ENCODE measurements around the gene ABCC1.
"Not testable (repeated sequence)": the region's sequence is repeated elsewhere in the genome, so short reads cannot be mapped to it uniquely, and the experiment has no call there.

Gene ABCC1

DNA sequence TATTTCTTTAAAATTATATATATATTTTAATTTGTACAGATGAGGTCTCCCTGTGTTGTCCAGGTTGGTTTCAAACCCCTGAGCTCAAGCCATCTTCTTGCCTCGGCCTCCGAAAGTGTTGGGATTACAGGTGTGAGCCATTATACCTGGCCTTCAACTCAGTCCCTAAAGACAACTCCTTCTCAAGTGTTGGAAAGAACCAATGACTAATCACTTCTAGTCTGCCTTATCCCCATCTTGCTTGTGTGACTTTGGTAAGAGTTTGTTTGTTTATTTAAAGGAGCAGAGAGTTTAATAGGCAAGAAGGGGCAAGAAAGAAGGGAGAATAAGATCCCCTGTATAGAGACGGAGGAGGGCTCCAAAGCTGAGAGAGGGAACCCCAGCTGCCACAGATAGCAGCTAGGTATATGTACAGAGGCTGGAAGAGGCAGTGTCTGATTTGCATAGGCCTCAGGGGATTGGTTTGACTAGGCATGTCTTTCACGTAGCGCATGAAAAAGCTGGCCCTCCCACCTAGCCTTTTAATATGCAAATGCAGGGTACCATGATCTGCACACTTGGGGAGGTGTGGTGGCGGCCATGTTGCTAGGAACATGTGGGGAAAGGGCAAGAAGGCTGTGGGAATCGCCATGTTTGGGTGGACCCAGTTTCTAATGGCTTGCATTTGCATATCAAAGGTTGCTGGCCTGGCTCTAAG is 21.5 kb downstream of the ABCC1 start:
- no peak for DNase-seq

DNA sequence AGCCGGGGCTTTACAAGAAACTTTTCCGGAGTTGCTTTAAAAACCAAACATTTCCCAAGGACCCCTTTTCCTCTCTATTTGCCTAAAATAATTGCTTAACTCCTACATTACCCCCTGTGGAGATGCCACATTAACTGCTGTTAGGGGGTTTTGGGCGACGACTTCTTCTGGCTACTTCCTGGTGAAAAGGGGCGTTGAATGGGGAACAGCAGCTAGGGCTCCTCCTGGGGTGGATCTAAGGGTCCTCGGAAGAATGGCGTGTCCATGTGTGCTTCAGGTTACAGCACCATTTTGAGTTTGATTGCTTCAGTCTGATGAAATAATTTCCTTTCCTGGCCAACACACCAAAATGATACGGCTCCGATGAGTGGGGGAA is 22.0 kb downstream of the ABCC1 start:
- no peak for DNase-seq

DNA sequence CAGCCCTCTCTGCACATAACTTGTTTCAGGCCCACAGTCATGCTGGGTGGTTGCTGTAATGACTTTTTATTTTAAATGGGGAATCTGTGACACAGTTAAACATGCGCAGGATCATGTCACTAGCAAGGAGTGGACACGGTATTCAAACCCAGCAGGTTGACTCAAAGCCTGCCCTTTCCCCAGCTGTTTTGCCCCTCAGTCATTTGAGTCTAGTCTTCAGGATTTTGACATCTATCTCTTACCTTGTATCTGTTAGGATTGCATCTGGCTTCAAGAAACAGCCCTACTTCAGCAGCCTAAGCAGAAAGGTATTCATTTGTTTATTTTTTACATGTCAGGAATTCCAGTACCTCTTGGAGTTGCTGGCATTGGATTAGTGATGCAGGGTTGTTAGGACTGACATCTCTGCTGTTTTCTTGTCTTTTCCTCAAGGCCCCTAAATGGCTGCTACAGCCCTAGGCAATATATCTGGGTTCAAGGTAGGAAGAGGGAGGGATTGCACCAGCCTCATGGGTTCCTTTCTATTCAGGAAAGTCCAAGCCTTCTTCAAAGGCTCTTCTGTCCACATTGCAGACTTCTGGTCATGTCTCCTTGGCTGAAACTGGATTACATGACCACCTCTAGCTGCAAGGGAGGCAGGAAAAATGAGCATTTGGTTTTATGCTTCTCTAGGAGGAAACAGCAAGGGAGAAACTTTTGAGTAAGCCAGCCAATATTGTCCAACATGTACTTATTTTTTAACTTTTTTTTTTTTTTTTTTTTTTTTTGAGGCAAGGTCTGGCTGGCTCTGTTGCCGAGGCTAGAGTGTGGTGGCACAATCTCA is 22.8 kb downstream of the ABCC1 start:
- DNase-seq = no peak

DNA sequence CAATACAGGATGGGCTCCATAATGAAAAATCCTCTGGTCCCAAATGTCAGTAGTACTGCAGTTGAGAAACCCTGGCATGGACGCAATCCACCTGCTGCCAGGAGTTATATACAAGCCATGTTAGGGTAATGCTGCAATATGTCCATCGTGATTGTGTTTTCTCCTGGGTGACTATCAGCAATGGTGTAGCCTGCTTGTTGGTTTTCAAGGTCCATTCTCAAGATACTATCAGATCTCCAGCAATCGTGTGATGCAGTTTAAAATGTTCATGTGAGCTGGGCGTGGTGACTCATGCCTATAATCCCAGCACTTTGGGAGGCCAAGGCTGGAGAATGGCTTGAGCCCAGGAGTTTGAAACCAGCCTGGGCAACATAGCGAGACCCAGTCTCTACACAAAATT is 24.0 kb downstream of the ABCC1 start:
- no peak for DNase-seq

DNA sequence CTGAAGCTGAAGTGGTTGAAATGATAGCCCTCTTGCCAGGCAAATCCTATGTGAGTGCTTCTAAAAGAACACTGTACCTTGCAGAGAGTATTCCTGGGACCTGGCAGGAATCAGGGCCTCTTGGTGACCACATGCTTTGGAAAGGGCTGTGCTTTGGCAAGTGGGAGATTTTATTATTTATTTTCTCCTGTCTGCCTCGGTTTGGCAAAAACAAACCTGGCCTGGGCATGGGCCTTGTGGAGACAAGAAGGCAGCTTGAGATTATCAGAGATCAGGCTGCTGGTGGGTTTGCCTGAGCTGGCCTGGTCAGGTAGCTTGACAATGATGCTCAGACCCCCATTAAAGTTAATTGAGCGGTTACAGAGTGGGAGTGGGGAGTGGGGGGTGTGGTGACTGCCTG is 24.6 kb downstream of the ABCC1 start:
- DNase-seq = no peak

DNA sequence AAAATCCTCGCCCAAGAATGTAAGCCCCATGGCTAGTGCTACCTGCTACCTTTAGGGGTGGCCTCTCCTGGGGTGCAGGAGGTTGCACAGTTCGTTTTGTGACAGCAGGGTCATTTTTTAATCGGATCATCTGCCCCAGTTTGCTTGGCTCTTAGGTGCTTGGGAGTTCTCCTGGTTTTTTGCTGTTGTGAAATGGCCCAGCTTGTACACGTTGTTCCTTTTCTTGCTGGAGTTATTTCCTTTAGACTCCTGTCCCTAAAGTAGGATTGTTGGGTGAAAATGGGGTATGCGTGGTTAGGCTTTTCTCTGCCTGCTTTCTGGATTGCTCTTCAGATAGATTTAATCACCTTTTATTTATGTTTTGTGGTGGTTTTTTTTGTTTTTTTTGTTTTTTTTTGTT is 25.8 kb downstream of the ABCC1 start:
- DNase-seq = no peak

DNA sequence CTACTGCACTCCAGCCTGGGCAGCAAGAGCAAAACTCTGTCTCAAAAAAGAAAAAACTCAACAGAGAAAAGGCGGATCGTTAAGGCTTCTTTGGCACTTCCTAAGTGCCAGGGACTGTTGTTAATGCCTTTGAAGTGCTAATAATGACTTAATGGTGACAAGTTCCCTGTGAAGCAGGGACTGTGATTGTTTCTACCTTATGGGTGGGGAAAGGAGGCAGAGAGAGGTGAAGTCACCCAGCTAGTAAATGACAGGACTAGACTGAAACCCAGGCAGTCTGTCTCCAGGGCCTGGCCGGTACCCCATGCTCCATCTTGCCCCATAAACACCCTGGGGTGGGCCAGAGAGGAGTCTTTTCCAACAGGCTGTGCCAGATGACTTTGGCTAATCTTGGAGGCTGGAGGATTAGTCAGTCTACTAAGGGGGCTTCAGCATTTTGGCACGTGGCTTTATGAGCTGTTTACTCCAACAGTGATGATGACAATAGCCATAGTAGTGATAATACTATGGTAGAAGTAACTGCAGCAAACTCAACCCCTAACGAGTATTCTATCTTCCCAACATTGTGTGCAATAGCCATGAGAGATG is 26.9 kb downstream of the ABCC1 start:
- no peak for DNase-seq

DNA sequence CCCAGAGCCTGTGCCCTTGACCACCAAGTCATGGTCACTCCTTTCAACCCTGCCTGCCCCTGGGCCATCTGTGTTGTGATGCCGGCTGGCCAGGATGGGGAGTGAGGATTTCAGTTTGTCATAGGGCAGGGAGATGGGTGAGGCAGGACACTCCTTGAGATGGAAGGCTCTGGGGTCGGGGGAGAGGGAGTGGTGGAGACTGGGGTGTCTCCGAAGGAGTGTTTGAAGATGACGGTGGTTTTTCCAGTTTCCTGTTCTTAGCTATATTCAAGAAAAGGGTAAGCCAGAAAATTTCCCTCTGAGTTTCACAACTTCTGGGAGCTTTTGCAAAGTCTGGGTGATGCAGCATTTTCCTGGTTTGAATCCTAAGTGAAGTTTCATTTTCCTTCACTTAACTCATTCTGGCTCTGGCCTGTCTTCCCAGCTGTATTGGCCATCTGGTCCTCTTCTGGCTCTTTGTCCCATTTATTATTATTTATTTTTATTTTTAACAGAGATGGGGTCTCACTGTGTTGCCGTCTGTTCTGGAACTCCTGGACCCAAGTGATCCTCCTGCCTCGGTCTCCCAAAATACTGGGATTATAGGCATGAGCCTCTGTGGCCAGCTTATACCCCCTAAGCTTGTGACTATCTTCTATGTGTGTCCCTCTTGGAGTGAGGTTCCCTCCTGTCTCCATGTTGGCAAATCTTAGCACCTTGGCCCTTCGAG is 27.7 kb downstream of the ABCC1 start:
- DNase-seq = no peak

DNA sequence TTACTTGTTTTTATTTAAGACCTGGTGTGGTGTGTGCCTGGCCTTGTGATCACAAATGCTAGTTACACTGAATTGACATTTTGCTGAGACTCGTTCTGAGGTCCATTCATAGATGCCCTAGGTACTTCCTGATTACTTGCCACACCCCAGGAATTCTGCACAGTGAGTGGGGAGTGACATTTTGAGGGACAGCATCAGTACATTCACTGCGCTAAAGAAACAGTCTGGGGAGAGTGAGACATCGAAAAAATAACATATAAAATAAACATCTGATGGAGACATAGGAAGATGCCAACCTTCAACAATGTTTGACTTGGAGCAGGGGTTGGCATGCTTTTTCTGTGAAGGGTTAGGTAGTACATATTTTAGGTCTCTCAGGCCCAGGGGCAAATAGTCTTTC is 30.4 kb downstream of the ABCC1 start:
- DNase-seq = no peak

DNA sequence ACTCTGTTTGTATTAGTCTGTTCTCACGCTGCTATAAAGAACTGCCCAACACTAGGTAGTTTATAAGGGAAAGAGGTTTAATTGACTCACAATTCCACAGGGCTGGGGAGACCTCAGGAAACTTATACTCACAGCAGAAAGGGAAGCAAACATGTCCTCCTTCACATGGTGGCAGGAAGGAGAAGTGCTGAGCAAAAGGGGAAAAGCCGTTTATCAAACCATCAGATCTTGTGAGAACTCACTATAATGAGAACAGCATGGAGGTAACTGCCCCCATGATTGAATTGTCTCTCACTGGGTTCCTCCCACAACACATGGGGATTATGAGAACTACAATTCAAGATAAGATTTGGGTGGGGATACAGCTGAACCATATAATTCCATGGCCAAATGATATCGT is 30.9 kb downstream of the ABCC1 start:
- DNase-seq = no peak

DNA sequence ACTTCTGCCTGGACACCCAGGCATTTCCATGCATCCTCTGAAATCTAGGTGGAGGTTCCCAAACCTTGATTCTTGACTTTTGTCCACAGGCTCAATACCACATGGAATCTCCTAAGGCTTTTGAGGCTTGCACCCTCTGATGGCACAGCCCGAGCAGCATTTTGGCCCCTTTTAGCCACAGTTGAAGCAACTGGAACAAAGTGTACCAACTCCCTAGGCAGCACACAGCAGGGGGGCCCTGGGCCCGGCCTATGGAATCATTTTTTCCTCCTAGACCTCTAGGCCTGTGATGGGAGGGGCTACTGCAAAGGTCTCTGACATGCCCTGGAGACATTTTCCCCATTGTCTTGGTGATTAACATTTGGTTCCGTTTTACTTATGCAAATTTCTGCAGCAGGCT is 32.0 kb downstream of the ABCC1 start:
- DNase-seq = no peak

DNA sequence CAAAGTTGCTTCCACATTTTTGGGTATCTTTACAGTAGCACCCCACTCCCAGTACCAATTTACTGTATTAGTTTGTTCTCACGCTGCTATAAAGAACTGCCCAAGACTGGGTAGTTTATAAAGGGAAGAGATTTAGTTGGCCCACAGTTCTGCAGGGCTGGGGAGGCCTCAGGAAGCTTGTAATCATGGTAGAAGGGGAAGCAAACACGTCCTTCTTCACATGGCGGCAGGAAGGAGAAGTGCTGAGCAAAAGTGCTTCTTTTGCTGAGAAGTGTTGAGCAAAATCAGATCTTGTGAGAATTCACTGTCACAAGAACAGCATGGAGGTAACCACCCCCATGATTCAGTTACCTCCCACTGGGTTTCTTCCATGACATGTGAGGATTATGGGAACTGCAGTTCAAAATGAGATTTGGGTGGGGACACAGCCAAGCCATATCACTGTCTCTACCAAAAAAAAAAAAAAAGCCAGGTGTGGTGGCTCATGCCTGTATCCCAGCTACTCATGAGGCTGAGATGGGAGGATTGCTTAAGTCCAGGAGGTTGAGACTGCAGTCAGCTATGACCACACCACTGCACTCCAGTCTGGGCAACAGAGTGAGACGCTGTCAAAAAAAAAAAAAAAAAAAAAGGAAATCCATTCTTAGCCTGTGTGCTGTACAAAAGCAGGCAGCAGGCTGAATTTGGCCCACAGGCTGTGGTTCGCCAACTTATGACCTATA is 32.9 kb downstream of the ABCC1 start:
- not testable (repeated sequence) for DNase-seq

DNA sequence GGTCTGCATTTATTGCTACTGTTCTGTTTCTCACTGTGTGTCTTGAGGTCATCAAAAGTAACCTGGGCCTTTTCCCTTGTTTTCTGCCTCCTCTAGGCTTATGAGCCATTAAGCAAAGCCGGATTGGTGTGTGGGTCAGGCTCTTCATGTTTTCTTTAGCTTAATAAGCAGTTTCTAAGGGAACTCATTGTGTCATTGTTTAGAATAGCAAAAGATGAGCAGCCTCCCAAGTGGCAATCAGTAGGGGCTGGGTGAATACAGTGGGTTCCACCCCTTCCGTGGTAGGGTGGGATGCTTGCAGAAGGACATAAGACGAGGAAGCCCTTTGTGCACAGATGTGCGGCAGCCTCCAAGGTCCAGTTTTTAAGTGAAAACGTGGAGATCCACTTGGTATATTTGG is 34.5 kb downstream of the ABCC1 start:
- DNase-seq = no peak

DNA sequence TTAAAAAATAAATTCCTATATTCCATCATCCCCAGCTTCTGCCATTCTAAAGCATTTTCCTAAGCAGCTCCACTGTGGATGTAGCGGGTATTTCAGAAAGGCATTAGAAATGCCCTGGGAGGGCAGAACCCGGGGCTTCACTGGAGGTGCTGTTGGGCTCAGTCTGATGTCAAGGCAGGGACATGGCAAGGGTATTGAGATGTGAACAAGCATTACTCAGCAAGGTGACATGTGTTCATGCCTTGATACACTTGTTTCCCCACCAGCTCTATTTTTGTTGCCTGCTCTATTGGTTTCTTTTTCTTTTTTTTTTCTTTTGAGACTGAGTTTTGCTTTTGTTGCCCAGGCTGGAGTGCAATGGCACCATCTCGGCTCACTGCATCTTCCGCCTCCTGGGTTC is 35.7 kb downstream of the ABCC1 start:
- DNase-seq = no peak

DNA sequence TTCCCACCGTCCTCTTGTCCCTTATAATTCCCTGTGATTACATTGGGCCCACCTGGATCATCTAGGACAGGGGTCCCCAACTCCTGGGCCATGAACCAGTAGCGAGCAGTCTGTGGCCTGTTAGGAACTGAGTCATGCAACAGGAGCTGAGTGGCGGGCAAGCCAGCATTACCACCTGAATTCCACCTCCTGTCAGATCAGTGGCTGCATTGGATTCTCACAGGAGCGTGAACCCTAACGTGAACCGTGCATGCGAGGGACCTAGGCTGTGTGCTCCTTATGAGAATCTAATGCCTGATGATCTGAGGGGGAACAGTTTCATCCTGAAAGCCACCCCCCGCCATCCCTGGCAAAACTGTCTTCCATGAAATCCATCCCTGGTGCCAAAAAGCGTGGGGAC is 36.8 kb downstream of the ABCC1 start:
- no peak for DNase-seq

DNA sequence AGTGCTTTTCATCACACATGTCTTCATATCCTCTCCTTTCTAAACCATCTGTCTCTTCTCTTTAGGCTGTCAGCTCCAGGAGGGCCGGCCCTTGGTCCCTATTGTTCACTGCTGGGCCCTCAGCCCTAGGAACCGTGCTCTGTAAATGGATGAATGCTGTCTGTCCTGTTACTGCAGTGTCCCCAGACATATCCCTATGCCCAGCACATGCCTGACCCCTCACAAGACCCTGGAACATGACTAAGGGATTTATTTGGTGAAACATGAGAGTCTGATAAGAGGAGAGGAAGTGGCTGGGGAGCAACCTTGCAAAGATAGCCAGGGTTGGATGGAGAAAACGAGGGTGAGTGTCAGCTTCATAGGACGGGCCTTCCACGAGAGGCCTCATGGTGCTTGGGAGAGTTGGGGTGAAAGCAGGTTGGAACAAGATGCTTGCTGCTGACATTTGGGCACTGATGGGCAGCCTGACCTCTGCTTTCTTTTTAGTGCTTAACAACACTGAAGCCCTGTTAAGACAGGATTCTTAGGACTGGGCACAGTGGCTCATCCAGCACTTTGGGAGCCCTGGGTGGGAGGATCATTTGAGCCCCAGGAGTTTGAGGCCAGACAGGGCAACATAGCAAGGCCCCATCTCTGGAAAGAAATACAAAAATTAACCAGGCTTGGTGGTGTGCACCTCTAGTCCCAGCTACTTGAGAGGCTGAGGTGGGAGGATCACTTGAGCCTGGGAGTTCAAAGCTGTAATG is 39.0 kb downstream of the ABCC1 start:
- DNase-seq = no peak

DNA sequence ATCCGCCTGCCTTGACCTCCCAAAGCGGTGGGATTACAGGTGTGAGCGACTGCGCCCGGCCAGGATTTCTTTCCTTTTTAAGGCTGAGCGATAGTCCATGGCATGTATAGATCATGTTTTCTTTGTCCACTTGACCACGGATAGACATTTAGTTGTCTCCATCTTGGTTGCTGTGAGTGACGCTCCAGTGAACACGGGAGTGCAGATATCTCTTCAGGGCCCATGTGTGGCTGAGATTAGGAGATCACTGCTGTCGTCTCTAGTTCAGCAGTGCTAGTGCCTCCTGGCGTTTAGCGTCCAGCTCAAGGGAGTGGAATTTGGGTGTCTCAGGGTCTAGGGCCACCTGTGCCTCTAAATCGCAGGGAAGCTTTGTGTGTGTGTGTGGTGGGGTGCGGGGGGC is 41.5 kb downstream of the ABCC1 start:
- DNase-seq = no peak

DNA sequence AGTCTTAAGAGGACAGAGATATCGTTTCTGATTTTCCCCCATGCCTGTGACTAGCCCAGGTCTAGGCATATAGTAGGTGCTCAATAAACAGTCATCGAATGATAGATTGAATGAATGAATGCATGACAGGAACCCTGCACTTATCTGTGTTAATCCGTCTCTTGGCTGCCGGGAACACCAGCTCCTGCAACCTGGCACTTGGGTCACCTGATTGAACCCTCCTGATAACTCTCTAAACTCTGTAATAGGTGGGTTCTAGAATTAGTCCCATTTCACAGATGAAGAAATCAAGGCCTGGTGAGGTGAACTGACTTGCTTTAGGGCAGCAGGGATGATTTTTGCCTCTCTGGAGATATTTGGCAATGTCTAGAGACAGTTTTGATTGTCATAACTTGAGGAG is 43.7 kb downstream of the ABCC1 start:
- no peak for DNase-seq

DNA sequence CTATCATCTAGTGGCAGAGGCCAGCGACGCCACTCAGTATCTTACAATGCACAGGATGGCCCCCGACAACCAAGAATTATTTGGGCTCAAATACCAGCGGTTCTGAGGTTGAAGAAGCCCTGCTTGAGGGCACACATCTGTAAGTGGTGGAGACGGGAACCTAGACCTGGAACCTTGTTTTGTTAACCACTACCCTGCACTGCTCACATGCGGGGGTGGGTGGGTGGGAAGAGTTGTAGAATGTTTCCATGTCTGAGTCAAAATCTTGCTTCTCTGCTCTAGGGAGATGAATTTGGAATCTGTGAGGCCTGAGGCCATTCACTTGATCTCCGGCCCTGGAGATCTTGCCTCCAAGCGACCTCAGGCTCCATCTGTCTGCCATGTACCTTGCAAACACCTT is 44.1 kb downstream of the ABCC1 start:
- no peak for DNase-seq

DNA sequence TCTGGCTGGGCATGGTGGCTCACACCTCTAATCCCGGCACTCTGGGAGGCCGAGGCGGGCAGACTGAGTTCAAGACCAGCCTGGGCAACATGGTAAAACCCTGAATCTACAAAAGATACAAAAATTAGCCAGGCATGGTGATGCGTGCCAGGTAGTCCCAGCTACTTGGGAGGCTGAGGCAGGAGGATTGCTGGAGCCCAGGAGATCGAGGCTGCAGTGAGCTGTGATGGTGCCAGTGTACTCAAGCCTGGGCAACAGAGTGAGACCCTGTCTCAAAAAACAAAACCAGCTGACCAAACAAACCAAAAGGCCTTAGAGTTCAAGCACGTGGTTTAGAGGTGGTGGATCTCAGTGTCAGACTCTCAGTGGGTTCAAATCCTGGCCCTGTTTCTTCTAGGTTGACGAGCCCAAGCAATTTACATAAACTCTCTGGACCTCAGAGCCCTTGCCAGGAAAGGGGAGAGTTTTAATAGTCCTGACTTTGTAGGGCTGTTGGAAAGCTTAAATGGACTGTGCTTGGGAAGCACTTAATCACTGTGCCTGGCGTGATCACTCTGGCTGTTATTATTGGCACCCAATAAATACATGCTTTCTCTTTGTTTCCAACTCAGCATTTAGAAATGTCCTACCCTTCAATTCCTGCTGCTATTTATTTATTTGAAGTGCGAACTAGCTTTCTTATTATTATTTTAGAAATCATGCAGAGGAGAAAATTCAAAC is 44.7 kb downstream of the ABCC1 start:
- no peak for DNase-seq

DNA sequence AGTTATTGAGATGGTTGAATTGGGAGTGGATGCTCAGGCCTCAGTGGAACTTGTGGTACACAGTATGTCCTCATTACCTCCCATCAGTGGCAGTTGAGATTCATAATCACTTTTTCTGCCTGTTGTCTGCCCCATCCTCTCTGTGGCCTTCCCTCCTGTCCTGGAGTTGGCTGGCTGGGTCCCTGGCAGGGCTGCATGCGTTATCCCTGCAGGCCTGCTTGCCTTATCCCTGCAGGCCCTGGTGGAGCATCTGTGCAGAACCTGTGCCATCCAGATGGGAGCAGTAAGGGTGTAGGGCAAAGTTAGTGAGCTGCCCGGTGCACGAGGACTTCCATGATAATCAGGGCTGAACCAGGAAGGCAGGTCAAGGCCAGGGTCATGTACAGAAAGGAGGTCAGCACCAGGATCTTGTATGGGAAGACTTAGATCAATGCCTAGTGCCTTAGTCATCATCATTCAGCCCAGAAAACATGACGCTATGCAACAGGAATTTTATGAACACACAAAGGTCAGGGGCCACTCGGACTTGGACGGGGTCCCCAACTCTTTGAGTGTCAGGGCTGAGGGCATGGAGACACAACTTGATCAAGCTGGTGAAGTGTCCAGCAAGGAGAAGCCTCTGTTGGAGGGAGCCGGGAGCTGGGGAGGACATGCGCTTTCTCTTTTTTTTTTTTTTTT is 47.2 kb downstream of the ABCC1 start:
- DNase-seq = no peak
